Keratinocyte (primary cell): ENCODE data around the gene GNA15. TPM values are rescaled to one million over a fixed set of nuclear protein-coding genes. Genes with fewer than 3 reads are reported as not detected.

Experiments used
- DNase-seq: peaks from one replicate; pipeline ENCODE4 v3.0.0-alpha.2; 2011; ENCODE audit warnings: low read depth, missing footprints, low spot score
- FAIRE-seq: peaks from 2 replicates; lab custom pipeline; 2011; peaks lifted over from hg19 to GRCh38; lab: Jason Lieb, UNC
- H2AFZ ChIP-seq: 2 replicates; pipeline ENCODE4 v1.6.0; 2012; ENCODE audit warnings: low read length, control low read depth, inconsistent platforms; ENCODE audit not compliant: control insufficient read depth
- H3K27ac ChIP-seq: 2 replicates; pipeline ENCODE4 v1.5.1; 2011; ENCODE audit warnings: low read length; ENCODE audit not compliant: control insufficient read depth, insufficient read depth
- H3K27me3 ChIP-seq: 3 replicates; pipeline ENCODE4 v1.6.0; 2011; ENCODE audit warnings: low read length; ENCODE audit not compliant: control insufficient read depth, insufficient read depth; ENCODE audit errors: extremely low read depth
- H3K36me3 ChIP-seq, 2 experiments: 2 replicates in 1 of 2; 3 replicates in 1 of 2; pipeline ENCODE4 v1.5.1; 2011; ENCODE audit warnings: low read length in 2 of 2, mild to moderate bottlenecking in 1 of 2; ENCODE audit not compliant: control insufficient read depth in 2 of 2, insufficient read depth in 2 of 2; ENCODE audit errors: extremely low read depth in 1 of 2
- H3K4me1 ChIP-seq: 3 replicates; pipeline ENCODE4 v1.5.1; 2011; ENCODE audit warnings: low read length; ENCODE audit not compliant: control insufficient read depth, insufficient read depth; ENCODE audit errors: extremely low read depth
- H3K4me2 ChIP-seq: 3 replicates; pipeline ENCODE4 v1.6.0; 2011; ENCODE audit warnings: low read depth, low read length; ENCODE audit not compliant: control insufficient read depth, insufficient read depth; ENCODE audit errors: extremely low read depth
- H3K4me3 ChIP-seq, 3 experiments: fragments of 200-600 bp in 1 of 3; sonication (generic) in 1 of 3; 2 replicates in 2 of 3; 3 replicates in 1 of 3; pipeline ENCODE4 v1.5.1; 2011 to 2016; ENCODE audit warnings: low read length in 3 of 3, mild to moderate bottlenecking in 3 of 3, control low read depth in 2 of 3, inconsistent platforms in 1 of 3, low read depth in 1 of 3, mixed read lengths in 1 of 3, mixed run types in 1 of 3, moderate library complexity in 1 of 3; ENCODE audit not compliant: control insufficient read depth in 2 of 3, insufficient read depth in 2 of 3; ENCODE audit errors: extremely low read depth in 1 of 3
- H3K79me2 ChIP-seq: 2 replicates; pipeline ENCODE4 v1.6.0; 2012; ENCODE audit warnings: low read length; ENCODE audit not compliant: control insufficient read depth, insufficient read depth
- H3K9ac ChIP-seq: 3 replicates; pipeline ENCODE4 v1.6.0; 2011; ENCODE audit warnings: low read length; ENCODE audit not compliant: control insufficient read depth, insufficient read depth; ENCODE audit errors: extremely low read depth
- H3K9me1 ChIP-seq: 3 replicates; pipeline ENCODE4 v1.6.0; 2011; ENCODE audit warnings: low read length; ENCODE audit not compliant: control insufficient read depth, insufficient read depth; ENCODE audit errors: extremely low read depth
- H3K9me3 ChIP-seq: 2 replicates; pipeline ENCODE4 v1.5.1; 2012; ENCODE audit warnings: low read depth, low read length; ENCODE audit not compliant: control insufficient read depth
- H4K20me1 ChIP-seq: 3 replicates; pipeline ENCODE4 v1.6.0; 2011; ENCODE audit warnings: low read length; ENCODE audit not compliant: control insufficient read depth, insufficient read depth; ENCODE audit errors: extremely low read depth
- EZH2 ChIP-seq: IDR thresholded peaks from one replicate; pipeline ENCODE4 v1.6.1; 2012; ENCODE audit warnings: inconsistent platforms, mild to moderate bottlenecking, low read length, moderate library complexity
- dilution Hi-C: fragments of 300-500 bp; cut with MboI; formaldehyde crosslinking; loops from one replicate; pipeline ENCODE4 v1.7.0; 2020; ENCODE audit warnings: low sequenced_read_pairs; ENCODE audit not compliant: extremely low pct_ligation_motif_present
- polyA plus RNA-seq, 5 experiments: library from polyadenylated mRNA; depleted of rRNA in 3 of 5; stranded (reverse) in 3 of 5; stranded (forward) in 1 of 5; unstranded in 1 of 5; fragments of >200 nt; gene quantifications; 1 replicate in 1 of 5; 2 replicates in 3 of 5; 3 replicates in 1 of 5; pipeline versions ENCODE4 v1.2.1 to v1.2.3, GENCODE V29; 2011 to 2012; ENCODE audit warnings: missing spikeins in 2 of 5, low read depth in 1 of 5, low replicate concordance in 1 of 5
- TF ChIP-seq, protein P1 (sequence below), 3 experiments: IDR thresholded peaks in 1 of 3; conservative IDR thresholded peaks in 1 of 3; optimal IDR thresholded peaks in 1 of 3; 2 replicates in 2 of 3; 3 replicates in 1 of 3; pipeline versions ENCODE3 to v1.5.1; 2011; ENCODE audit warnings: low read length in 3 of 3, mild to moderate bottlenecking in 3 of 3, moderate library complexity in 2 of 3, control low read depth in 1 of 3, inconsistent platforms in 1 of 3; ENCODE audit not compliant: insufficient read depth in 2 of 3; ENCODE audit errors: extremely low read depth in 1 of 3

The GNA15 gene
- polyA plus RNA-seq, 1 donor (not counting 4 experiments of a cell fraction or from before 2014, with no cell fraction given) = 60.0 TPM

DNA sequence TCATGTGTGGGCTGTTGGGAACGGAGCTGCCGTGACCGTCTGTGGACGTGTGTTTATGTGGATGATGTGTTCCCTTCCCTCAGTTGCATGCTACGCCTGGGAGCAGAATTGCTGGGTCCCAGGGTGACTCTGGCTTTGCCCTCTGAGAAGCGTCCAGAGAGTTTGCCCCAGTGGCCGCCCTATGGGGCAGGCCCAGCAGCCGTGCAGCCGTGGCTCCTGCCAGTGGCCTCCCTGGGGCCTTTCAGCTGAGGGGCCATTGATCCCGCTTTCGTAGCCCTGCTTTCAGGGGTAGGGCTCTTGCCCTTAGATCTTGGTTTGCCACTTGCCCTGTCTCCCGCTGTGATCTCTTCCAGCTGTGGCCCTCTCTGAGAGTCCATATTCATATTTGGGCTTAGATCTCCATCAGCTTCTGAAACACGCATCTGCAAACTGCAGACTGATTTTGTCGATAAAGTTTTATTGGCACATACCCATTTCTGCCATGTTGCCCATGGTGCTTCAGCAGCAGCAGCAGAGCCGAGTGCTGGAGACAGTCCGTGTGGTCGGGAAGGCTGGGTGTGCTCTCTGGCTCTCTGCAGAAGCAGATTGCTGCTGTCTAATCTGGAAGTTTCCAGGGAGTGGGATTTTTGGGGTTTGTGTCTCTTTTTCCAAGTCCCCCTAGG is 24.1 kb upstream of the GNA15 start:
- H3K9me3 ChIP-seq = no peaks in the 10 kb centered on the region
- H4K20me1 ChIP-seq = peaks cover 14% of the 10 kb centered on the region
- H3K4me2 ChIP-seq = no peak overlapping the region
- peaks cover 59% of the 10 kb centered on the region for H3K79me2 ChIP-seq
- peaks cover 11 to 18% of the 10 kb centered on the region in 2 experiments for H3K36me3 ChIP-seq
- peaks cover 7% of the 10 kb centered on the region for H3K4me1 ChIP-seq
- H2AFZ ChIP-seq = no peak overlapping the region
- no peak for TF ChIP-seq EZH2
- TF ChIP-seq, protein P1, sequence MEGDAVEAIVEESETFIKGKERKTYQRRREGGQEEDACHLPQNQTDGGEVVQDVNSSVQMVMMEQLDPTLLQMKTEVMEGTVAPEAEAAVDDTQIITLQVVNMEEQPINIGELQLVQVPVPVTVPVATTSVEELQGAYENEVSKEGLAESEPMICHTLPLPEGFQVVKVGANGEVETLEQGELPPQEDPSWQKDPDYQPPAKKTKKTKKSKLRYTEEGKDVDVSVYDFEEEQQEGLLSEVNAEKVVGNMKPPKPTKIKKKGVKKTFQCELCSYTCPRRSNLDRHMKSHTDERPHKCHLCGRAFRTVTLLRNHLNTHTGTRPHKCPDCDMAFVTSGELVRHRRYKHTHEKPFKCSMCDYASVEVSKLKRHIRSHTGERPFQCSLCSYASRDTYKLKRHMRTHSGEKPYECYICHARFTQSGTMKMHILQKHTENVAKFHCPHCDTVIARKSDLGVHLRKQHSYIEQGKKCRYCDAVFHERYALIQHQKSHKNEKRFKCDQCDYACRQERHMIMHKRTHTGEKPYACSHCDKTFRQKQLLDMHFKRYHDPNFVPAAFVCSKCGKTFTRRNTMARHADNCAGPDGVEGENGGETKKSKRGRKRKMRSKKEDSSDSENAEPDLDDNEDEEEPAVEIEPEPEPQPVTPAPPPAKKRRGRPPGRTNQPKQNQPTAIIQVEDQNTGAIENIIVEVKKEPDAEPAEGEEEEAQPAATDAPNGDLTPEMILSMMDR (optimal IDR thresholded peaks at IDR 0.05 in 1 of 3, IDR thresholded peaks at IDR 0.05 in 1 of 3, conservative IDR thresholded peaks at IDR 0.05 in 1 of 3; ENCODE audit: extremely low read depth in 1 of 3, insufficient read depth in 2 of 3, low read length in 3 of 3) = no peak
- no peaks in the 10 kb centered on the region for H3K27me3 ChIP-seq
- DNase-seq (no peak), FAIRE-seq (no peak)
- no peak overlapping the region for H3K9ac ChIP-seq
- dilution Hi-C loops = no loop called here
- no peaks in the 10 kb centered on the region for H3K9me1 ChIP-seq
- no peak overlapping the region for H3K27ac ChIP-seq
- no peak overlapping the region for H3K4me3 ChIP-seq

DNA sequence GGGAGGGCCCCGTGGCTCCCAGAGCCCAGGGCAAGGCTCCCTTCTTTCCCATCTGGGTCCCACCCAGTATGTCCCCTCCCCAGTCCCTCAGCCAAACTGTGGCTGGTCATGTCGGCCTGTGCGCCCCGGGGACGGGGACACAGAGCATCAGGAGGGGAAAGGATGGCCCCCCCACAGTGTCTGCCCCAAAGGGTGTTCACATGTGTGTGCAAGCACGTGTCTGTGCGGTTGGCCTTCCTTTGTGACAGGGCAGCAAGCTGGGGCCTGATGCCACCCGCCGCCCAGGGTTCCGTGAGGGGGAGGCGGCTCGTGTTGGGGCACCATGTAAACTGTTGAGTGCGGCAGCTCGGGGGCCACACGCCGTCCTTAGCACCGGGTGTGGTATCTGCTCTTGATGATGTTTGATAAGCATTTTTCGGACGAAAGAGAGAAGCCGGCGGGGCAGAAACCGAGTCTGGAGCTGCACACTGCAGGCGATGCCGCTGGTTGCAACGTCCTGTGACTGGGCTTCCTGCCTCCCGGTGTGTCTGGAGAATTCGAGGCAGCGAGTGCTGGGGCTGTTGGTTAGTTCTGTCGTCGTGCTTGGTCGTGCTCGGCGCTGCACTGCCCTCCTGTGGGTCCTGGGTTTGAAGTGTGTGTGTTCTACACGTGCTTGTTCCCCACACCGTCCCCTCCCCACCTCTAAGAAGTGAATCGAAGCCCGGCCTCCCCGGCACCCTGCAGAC is 23.3 kb upstream of the GNA15 start:
- Histone ChIP-seq H3K36me3 (peaks cover 11 to 18% of the 10 kb centered on the region in 2 experiments), H3K79me2 (peaks cover 51% of the 10 kb centered on the region), H3K27ac (no peak overlapping the region), H3K9me3 (no peaks in the 10 kb centered on the region), H3K9me1 (no peaks in the 10 kb centered on the region), H2AFZ (no peak overlapping the region), H3K4me1 (peaks cover 7% of the 10 kb centered on the region), H4K20me1 (peaks cover 12% of the 10 kb centered on the region), H3K27me3 (no peaks in the 10 kb centered on the region), H3K9ac (no peak overlapping the region), H3K4me3 (no peak overlapping the region), H3K4me2 (no peak overlapping the region)
- DNase-seq = no peak
- FAIRE-seq = no peak
- no peak for TF ChIP-seq EZH2
- TF ChIP-seq, protein P1 (optimal IDR thresholded peaks at IDR 0.05 in 1 of 3, IDR thresholded peaks at IDR 0.05 in 1 of 3, conservative IDR thresholded peaks at IDR 0.05 in 1 of 3; ENCODE audit: extremely low read depth in 1 of 3, insufficient read depth in 2 of 3, low read length in 3 of 3) = no peak
- dilution Hi-C loops = no loop called here
